ENCODE data around the gene PIP5KL1.

PIP5KL1 gene

DNA sequence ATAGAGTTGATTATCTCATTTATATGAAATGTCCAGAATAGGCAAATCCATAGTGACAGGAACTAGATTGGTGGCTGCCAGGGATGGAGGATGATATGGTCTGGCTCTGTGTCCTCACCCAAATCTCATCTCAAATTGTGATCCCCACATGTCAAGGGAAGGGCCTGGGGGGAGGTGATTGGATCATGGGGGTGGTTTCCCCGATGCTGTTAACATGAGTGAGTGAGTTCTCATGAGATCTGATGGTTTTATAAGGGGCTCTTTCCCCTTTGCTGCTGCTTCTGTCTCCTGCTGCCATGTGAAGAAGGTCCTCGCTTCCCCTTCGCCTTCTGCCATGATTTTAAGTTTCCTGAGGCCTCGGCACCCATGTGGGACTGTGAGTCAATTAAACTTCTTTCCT, 28.8 kb upstream of the PIP5KL1 start:
- Histone ChIP-seq H3K36me3 (ENCODE audit: insufficient read depth, low read length) (no peaks in the 10 kb centered on the region), H3K4me1 (ENCODE audit: control insufficient read depth, insufficient read depth, low read length, unreplicated experiment) (peaks cover 27% of the 10 kb centered on the region), H2AFZ (ENCODE audit: low read length, unreplicated experiment) (no peak overlapping the region), H3K27me3 (ENCODE audit: insufficient read depth, low read length) (no peaks in the 10 kb centered on the region), H3K27ac (ENCODE audit: low read depth, low read length) (no peak overlapping the region), H3K79me2 (ENCODE audit: control insufficient read depth, insufficient read depth, low read length, unreplicated experiment) (peaks cover 4% of the 10 kb centered on the region), H3K4me3 (ENCODE audit: low read depth, low read length) (no peak overlapping the region)

DNA sequence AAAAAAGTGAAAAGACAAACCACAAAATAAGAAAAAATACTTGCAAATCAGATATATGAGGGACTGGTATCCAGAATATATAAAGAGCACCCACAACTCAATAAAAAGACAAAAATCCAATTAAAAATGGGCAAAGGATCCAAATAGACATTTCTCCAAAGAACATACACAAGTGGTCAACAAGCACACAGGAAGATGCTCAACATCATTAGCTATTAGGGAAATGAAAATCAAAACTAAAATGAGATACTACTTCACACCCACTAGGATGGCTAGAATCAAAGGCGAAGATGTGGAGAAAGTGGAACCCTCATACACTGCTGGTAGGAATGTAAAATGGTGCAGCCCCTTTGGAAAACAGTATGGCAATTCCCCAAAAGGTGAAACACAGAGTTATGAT, 28.2 kb upstream of the PIP5KL1 start:
- Histone ChIP-seq H3K27me3 (ENCODE audit: insufficient read depth, low read length) (no peaks in the 10 kb centered on the region), H3K36me3 (ENCODE audit: insufficient read depth, low read length) (no peaks in the 10 kb centered on the region), H2AFZ (ENCODE audit: low read length, unreplicated experiment) (no peak overlapping the region), H3K27ac (ENCODE audit: low read depth, low read length) (no peak overlapping the region), H3K79me2 (ENCODE audit: control insufficient read depth, insufficient read depth, low read length, unreplicated experiment) (no peaks in the 10 kb centered on the region), H3K4me3 (ENCODE audit: low read depth, low read length) (no peak overlapping the region), H3K4me1 (ENCODE audit: control insufficient read depth, insufficient read depth, low read length, unreplicated experiment) (peaks cover 27% of the 10 kb centered on the region)

- Histone ChIP-seq H2AFZ (ENCODE audit: low read length, unreplicated experiment) (no peak overlapping the region), H3K27me3 (ENCODE audit: insufficient read depth, low read length) (no peaks in the 10 kb centered on the region), H3K4me3 (ENCODE audit: low read depth, low read length) (no peak overlapping the region), H3K27ac (ENCODE audit: low read depth, low read length) (no peak overlapping the region), H3K36me3 (ENCODE audit: insufficient read depth, low read length) (no peaks in the 10 kb centered on the region), H3K4me1 (ENCODE audit: control insufficient read depth, insufficient read depth, low read length, unreplicated experiment) (peaks cover 16% of the 10 kb centered on the region), H3K79me2 (ENCODE audit: control insufficient read depth, insufficient read depth, low read length, unreplicated experiment) (no peaks in the 10 kb centered on the region)
Observed at GRCh38 chr9:127955294-127956015, 24.9 kb upstream of the PIP5KL1 start.

DNA sequence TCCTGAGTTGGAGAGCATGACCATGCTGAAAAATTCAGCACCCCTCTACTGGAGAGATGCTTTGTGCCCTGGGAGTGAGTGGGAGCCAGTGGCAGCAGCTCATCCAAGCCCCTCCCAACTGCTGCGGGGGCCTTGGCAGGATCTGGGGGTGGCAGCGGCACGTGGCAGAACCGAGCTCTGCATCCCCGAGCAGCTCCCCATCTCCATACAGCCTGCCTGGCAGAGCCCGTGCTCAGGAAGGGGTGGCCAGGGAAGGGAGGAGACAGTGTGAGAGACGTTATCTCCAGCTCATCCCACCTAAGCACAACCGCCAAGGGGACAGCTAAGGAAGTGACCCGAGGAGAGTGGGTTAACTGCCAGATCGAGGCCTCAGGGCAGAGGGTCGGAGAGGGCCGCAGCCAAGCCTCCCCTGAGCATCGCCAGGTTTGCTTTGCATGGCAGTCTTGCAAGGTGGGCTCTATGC, 24.3 kb upstream of the PIP5KL1 start:
- H3K27ac ChIP-seq (ENCODE audit: low read depth, low read length): no peak overlapping the region
- no peaks in the 10 kb centered on the region for H3K79me2 ChIP-seq (ENCODE audit: control insufficient read depth, insufficient read depth, low read length, unreplicated experiment)
- no peak overlapping the region for H3K4me3 ChIP-seq (ENCODE audit: low read depth, low read length)
- H3K36me3 ChIP-seq (ENCODE audit: insufficient read depth, low read length): no peaks in the 10 kb centered on the region
- H3K4me1 ChIP-seq (ENCODE audit: control insufficient read depth, insufficient read depth, low read length, unreplicated experiment): peaks cover 16% of the 10 kb centered on the region
- H2AFZ ChIP-seq (ENCODE audit: low read length, unreplicated experiment): no peak overlapping the region
- no peaks in the 10 kb centered on the region for H3K27me3 ChIP-seq (ENCODE audit: insufficient read depth, low read length)

DNA sequence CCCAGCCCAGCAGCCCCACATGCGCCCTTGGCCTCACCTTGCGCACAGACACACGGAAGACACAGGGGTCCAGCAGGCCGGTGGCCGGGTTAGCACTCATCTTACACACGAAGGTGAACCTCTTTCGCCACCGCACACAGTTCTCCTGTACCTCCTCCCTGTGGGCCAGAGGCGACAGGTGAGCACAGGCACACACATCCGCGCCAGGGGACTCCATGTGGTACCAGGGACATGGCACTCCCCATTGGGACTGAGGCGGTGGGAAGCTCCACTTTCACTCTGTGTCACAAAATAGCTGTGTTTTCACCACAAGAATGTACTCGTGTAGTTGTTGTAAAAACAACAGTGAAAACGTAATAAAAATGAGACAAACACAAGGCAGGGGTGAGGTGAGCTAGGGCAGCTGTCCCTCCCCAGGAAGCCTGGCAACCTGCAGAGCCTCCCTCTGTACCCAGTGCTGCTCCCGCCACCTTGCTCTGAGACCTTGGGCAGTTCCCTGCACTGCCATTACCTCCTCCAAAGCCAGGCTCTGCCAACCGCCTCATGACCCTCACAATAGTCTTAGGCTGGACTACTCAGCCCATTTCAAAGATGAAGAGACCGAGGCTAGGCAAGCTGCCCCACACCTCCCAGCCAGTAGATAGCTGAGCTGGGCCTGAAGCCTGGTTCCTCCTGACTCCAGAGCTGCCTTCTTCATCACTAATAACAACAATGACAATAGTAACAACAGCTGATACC, 23.4 kb upstream of the PIP5KL1 start:
- H3K79me2 ChIP-seq (ENCODE audit: control insufficient read depth, insufficient read depth, low read length, unreplicated experiment): no peaks in the 10 kb centered on the region
- H3K27ac ChIP-seq (ENCODE audit: low read depth, low read length): no peak overlapping the region
- no peak overlapping the region for H2AFZ ChIP-seq (ENCODE audit: low read length, unreplicated experiment)
- H3K27me3 ChIP-seq (ENCODE audit: insufficient read depth, low read length): no peaks in the 10 kb centered on the region
- H3K4me3 ChIP-seq (ENCODE audit: low read depth, low read length): no peak overlapping the region
- H3K4me1 ChIP-seq (ENCODE audit: control insufficient read depth, insufficient read depth, low read length, unreplicated experiment): peaks cover 16% of the 10 kb centered on the region
- H3K36me3 ChIP-seq (ENCODE audit: insufficient read depth, low read length): no peaks in the 10 kb centered on the region

- H2AFZ ChIP-seq (ENCODE audit: low read length, unreplicated experiment): no peak overlapping the region
- H3K27ac ChIP-seq (ENCODE audit: low read depth, low read length): no peak overlapping the region
- no peak overlapping the region for H3K4me3 ChIP-seq (ENCODE audit: low read depth, low read length)
- peaks cover 16% of the 10 kb centered on the region for H3K4me1 ChIP-seq (ENCODE audit: control insufficient read depth, insufficient read depth, low read length, unreplicated experiment)
- H3K27me3 ChIP-seq (ENCODE audit: insufficient read depth, low read length): no peaks in the 10 kb centered on the region
- no peaks in the 10 kb centered on the region for H3K79me2 ChIP-seq (ENCODE audit: control insufficient read depth, insufficient read depth, low read length, unreplicated experiment)
- H3K36me3 ChIP-seq (ENCODE audit: insufficient read depth, low read length): no peaks in the 10 kb centered on the region
Observed at GRCh38 chr9:127953154-127953553, 22.6 kb upstream of the PIP5KL1 start.

DNA sequence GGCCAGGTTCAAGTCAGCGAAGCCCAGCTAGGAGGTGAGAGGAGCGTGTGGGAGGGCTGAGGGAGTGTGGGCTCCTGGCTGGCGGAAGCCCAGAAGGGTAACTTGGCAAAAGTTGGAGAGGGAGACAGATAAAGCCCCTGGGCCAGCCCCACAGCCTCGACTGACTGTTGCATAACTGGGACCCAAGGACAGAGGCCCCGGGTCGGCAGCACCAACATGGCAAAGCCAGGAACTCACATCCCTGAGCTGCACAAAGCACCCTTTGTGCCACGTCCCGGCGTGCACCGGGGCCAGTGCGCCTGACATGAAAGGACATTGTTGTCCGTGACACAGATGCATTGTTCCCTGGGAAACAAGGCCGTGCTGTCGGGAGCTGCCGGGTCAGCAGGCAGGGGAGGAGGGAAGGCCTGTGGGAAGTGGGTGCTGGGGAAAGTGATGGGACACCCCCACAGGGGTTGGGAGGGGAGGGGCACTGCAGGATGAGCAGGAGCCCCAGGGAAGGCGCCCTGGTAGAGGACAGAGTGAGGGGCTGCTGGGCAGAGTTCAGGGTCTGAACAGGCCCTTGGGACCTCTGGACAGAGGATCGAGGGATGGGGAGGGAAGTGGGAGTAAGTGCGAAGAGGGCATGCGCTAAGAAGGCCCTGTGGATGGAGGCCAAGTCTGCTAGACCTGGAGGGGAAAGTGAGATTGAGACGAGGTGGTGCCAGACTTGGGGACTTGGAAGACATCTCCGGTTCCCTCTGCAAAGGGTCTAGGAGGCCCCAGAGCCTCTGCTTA, 20.1 kb upstream of the PIP5KL1 start:
- H3K4me3 ChIP-seq (ENCODE audit: low read depth, low read length): no peak overlapping the region
- H3K4me1 ChIP-seq (ENCODE audit: control insufficient read depth, insufficient read depth, low read length, unreplicated experiment): peaks cover 13% of the 10 kb centered on the region

GRCh38 chr9:127949827-127950512, 19.4 kb upstream of the PIP5KL1 start:
- H3K36me3 ChIP-seq (ENCODE audit: insufficient read depth, low read length): no peaks in the 10 kb centered on the region
- no peak overlapping the region for H3K4me3 ChIP-seq (ENCODE audit: low read depth, low read length)
- H3K4me1 ChIP-seq (ENCODE audit: control insufficient read depth, insufficient read depth, low read length, unreplicated experiment): peaks cover 5% of the 10 kb centered on the region
- H3K27ac ChIP-seq (ENCODE audit: low read depth, low read length): no peak overlapping the region
- no peak overlapping the region for H2AFZ ChIP-seq (ENCODE audit: low read length, unreplicated experiment)
- no peaks in the 10 kb centered on the region for H3K27me3 ChIP-seq (ENCODE audit: insufficient read depth, low read length)
- H3K79me2 ChIP-seq (ENCODE audit: control insufficient read depth, insufficient read depth, low read length, unreplicated experiment): no peaks in the 10 kb centered on the region

More for the DNA sequence above, 20.1 kb upstream of the PIP5KL1 start:
- Histone ChIP-seq H3K27me3 (ENCODE audit: insufficient read depth, low read length) (no peaks in the 10 kb centered on the region), H3K79me2 (ENCODE audit: control insufficient read depth, insufficient read depth, low read length, unreplicated experiment) (no peaks in the 10 kb centered on the region), H3K36me3 (ENCODE audit: insufficient read depth, low read length) (no peaks in the 10 kb centered on the region), H3K27ac (ENCODE audit: low read depth, low read length) (no peak overlapping the region), H2AFZ (ENCODE audit: low read length, unreplicated experiment) (no peak overlapping the region)

GRCh38 chr9:127947841-127948710, 17.5 kb upstream of the PIP5KL1 start:
- Histone ChIP-seq H3K4me1 (ENCODE audit: control insufficient read depth, insufficient read depth, low read length, unreplicated experiment) (peaks cover 4% of the 10 kb centered on the region), H2AFZ (ENCODE audit: low read length, unreplicated experiment) (no peak overlapping the region), H3K4me3 (ENCODE audit: low read depth, low read length) (no peak overlapping the region), H3K27ac (ENCODE audit: low read depth, low read length) (no peak overlapping the region), H3K27me3 (ENCODE audit: insufficient read depth, low read length) (no peaks in the 10 kb centered on the region), H3K79me2 (ENCODE audit: control insufficient read depth, insufficient read depth, low read length, unreplicated experiment) (no peaks in the 10 kb centered on the region), H3K36me3 (ENCODE audit: insufficient read depth, low read length) (no peaks in the 10 kb centered on the region)
